ENCODE data around the gene SPSB3.

SPSB3 gene

GRCh38 chr16:1759511-1759910, 22.9 kb downstream of the SPSB3 start:
- no peak for DNase-seq (ENCODE audit: low read depth, low spot score)
- TF ChIP-seq CTCF (IDR thresholded peaks at IDR 0.05; ENCODE audit: insufficient read depth, low read length, missing control alignments), result no peak
- POLR2A ChIA-PET, result no interaction called here
- H3K4me3 ChIP-seq (ENCODE audit: low read depth, low read length), result no peak overlapping the region
- CTCF ChIA-PET, result interaction anchor here (1.9 kb wide), 1 partner anchor 36 kb away, joined by 6 read pairs; no protein-coding TSS in a partner anchor

- ChIA-PET POLR2A (no interaction called here), CTCF (interaction anchor here (1.1 to 1.9 kb wide), 2 partner anchors 35 to 53 kb away, joined by 4 to 6 read pairs; partner anchors contain the start of gene MAPK8IP3)
- no peak for DNase-seq (ENCODE audit: low read depth, low spot score)
- no peak overlapping the region for H3K4me3 ChIP-seq (ENCODE audit: low read depth, low read length)
- no peak for TF ChIP-seq CTCF (IDR thresholded peaks at IDR 0.05; ENCODE audit: insufficient read depth, low read length, missing control alignments)
Measured at GRCh38 chr16:1758923-1759322, 23.4 kb downstream of the SPSB3 start.

GRCh38 chr16:1757714-1758461, 24.5 kb downstream of the SPSB3 start:
- no peak for DNase-seq (ENCODE audit: low read depth, low spot score)
- ChIA-PET POLR2A (no interaction called here), CTCF (interaction anchor here (0.6 to 1.1 kb wide), 2 partner anchors 52 to 176 kb away, joined by 4 read pairs; partner anchors contain the start of gene MAPK8IP3)

GRCh38 chr16:1754204-1754603, 28.2 kb downstream of the SPSB3 start:
- H3K4me3 ChIP-seq (ENCODE audit: low read depth, low read length), result no peak overlapping the region
- TF ChIP-seq CTCF (IDR thresholded peaks at IDR 0.05; ENCODE audit: insufficient read depth, low read length, missing control alignments), result no peak
- CTCF ChIA-PET, result interaction anchor here (0.7 kb wide), 1 partner anchor 10 kb away, joined by 3 read pairs; no protein-coding TSS in a partner anchor
- DNase-seq (ENCODE audit: low read depth, low spot score), result no peak
- POLR2A ChIA-PET, result no interaction called here

More at GRCh38 chr16:1757714-1758461, 24.5 kb downstream of the SPSB3 start:
- no peak overlapping the region for H3K4me3 ChIP-seq (ENCODE audit: low read depth, low read length)
- TF ChIP-seq CTCF (IDR thresholded peaks at IDR 0.05; ENCODE audit: insufficient read depth, low read length, missing control alignments), result no peak

GRCh38 chr16:1752853-1753252, 29.5 kb downstream of the SPSB3 start:
- H3K4me3 ChIP-seq (ENCODE audit: low read depth, low read length), result no peak overlapping the region
- ChIA-PET POLR2A (no interaction called here), CTCF (interaction anchor here (0.8 kb wide), 1 partner anchor 29 kb away, joined by 3 read pairs; no protein-coding TSS in a partner anchor)
- no peak for DNase-seq (ENCODE audit: low read depth, low spot score)
- no peak for TF ChIP-seq CTCF (IDR thresholded peaks at IDR 0.05; ENCODE audit: insufficient read depth, low read length, missing control alignments)

- TF ChIP-seq CTCF (IDR thresholded peaks at IDR 0.05; ENCODE audit: insufficient read depth, low read length, missing control alignments), result no peak
- no peak for DNase-seq (ENCODE audit: low read depth, low spot score)
- CTCF ChIA-PET, result interaction anchor here (0.8 kb wide), 1 partner anchor 28 kb away, joined by 3 read pairs; no protein-coding TSS in a partner anchor
- POLR2A ChIA-PET, result no interaction called here
- no peak overlapping the region for H3K4me3 ChIP-seq (ENCODE audit: low read depth, low read length)
Measured at GRCh38 chr16:1751946-1752345, 30.4 kb downstream of the SPSB3 start.
